ENCODE measurements around the gene IL15.
"Not testable (repeated sequence)": the region's sequence is repeated elsewhere in the genome, so short reads cannot be mapped to it uniquely, and the experiment has no call there.

IL15 gene

DNA sequence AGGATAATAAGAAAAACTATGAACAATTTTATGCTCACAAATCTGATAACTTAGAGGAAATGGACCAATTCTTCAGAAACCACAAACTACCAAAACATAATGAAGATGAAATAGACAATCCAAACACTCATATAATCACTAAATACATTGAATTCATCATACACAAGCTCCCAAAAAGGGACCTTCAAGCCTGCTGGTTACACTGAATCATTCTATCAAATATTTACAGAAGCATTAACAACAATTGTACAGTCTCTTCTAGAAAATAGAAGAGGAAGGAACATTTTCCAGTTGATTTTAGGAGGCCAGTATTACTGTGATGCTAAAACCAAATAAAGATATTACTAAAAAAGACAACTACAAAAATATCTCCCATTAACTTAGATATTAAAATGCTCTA lies 88.3 kb downstream of the IL15 start:
- H3K4me3 ChIP-seq (ENCODE audit: low read depth in 1 of 2, low read length in 1 of 2) = no peak overlapping the region
- no peaks in the 10 kb centered on the region for H3K27me3 ChIP-seq
- no peaks in the 10 kb centered on the region for H3K4me1 ChIP-seq (ENCODE audit: control insufficient read depth in 1 of 2, insufficient read depth in 1 of 2, low read depth in 1 of 2, low read length in 1 of 2)
- H3K36me3 ChIP-seq = no peaks in the 10 kb centered on the region
- TF ChIP-seq CTCF (IDR thresholded peaks at IDR 0.05) = no peak
- no peak overlapping the region for H3K27ac ChIP-seq
- H3K9me3 ChIP-seq = no peaks in the 10 kb centered on the region

- Histone ChIP-seq H3K4me1 (ENCODE audit: control insufficient read depth in 1 of 2, insufficient read depth in 1 of 2, low read depth in 1 of 2, low read length in 1 of 2) (no peaks in the 10 kb centered on the region), H3K4me3 (ENCODE audit: low read depth in 1 of 2, low read length in 1 of 2) (no peak overlapping the region), H3K36me3 (no peaks in the 10 kb centered on the region), H3K27ac (no peak overlapping the region), H3K27me3 (no peaks in the 10 kb centered on the region), H3K9me3 (no peaks in the 10 kb centered on the region)
- no peak for TF ChIP-seq CTCF (IDR thresholded peaks at IDR 0.05)
Measured at GRCh38 chr4:141727420-141727819, 91.0 kb downstream of the IL15 start.

- Histone ChIP-seq H3K27ac (no peak overlapping the region), H3K9me3 (no peaks in the 10 kb centered on the region), H3K4me1 (ENCODE audit: control insufficient read depth in 1 of 2, insufficient read depth in 1 of 2, low read depth in 1 of 2, low read length in 1 of 2) (no peaks in the 10 kb centered on the region), H3K36me3 (no peaks in the 10 kb centered on the region), H3K27me3 (no peaks in the 10 kb centered on the region), H3K4me3 (ENCODE audit: low read depth in 1 of 2, low read length in 1 of 2) (no peak overlapping the region)
- TF ChIP-seq CTCF (IDR thresholded peaks at IDR 0.05) = no peak
Measured at GRCh38 chr4:141730805-141731204, 94.4 kb downstream of the IL15 start.

GRCh38 chr4:141731481-141731880 lies 95.1 kb downstream of the IL15 start:
- H3K36me3 ChIP-seq = no peaks in the 10 kb centered on the region
- no peak overlapping the region for H3K27ac ChIP-seq
- H3K4me1 ChIP-seq (ENCODE audit: control insufficient read depth in 1 of 2, insufficient read depth in 1 of 2, low read depth in 1 of 2, low read length in 1 of 2) = no peaks in the 10 kb centered on the region
- H3K27me3 ChIP-seq = no peaks in the 10 kb centered on the region
- no peak overlapping the region for H3K4me3 ChIP-seq (ENCODE audit: low read depth in 1 of 2, low read length in 1 of 2)
- H3K9me3 ChIP-seq = no peaks in the 10 kb centered on the region
- TF ChIP-seq CTCF (IDR thresholded peaks at IDR 0.05) = no peak

DNA sequence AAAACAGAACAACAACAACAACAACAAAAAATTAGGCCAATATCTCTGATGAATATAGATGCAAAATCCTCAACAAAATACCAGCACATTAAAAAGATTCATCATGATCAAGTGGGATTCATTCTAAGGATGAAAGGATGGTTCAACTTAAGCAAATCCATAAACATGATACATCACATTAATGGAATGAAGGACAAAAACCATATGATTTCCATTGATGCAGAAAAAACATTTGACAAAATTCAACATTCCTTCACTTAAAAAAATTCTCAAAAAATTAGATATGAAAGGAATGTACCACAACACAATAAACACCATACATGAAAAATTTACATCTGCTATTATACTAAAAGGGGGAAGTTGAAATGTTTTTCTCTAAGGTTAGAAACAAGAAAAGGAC lies 103.3 kb downstream of the IL15 start:
- no peak for TF ChIP-seq CTCF (IDR thresholded peaks at IDR 0.05)
- no peaks in the 10 kb centered on the region for H3K9me3 ChIP-seq
- H3K4me1 ChIP-seq (ENCODE audit: control insufficient read depth in 1 of 2, insufficient read depth in 1 of 2, low read depth in 1 of 2, low read length in 1 of 2) = no peaks in the 10 kb centered on the region
- H3K36me3 ChIP-seq = no peaks in the 10 kb centered on the region
- H3K4me3 ChIP-seq (ENCODE audit: low read depth in 1 of 2, low read length in 1 of 2) = no peak overlapping the region
- H3K27me3 ChIP-seq = no peaks in the 10 kb centered on the region
- H3K27ac ChIP-seq = no peak overlapping the region

DNA sequence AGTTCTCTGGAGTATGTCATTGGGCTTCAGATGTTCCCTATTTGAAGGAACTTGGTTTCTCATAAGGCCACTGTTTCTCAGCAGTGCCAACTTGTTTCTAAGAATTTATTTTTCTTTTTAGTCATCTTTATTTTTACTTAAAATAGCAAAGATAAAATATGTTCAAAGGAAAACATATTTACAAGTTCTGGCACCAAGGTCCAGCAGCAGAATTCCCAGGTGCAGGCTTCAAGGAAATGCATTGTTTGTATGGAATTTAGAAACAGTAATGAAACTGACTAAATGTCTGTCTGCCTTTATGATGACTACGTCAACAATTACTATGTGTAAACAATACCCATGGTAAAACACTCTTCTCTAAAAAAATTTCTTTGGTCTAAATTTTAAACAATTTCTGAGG lies 109.6 kb downstream of the IL15 start:
- Histone ChIP-seq H3K36me3 (no peaks in the 10 kb centered on the region), H3K27me3 (no peaks in the 10 kb centered on the region), H3K9me3 (no peaks in the 10 kb centered on the region), H3K4me1 (ENCODE audit: control insufficient read depth in 1 of 2, insufficient read depth in 1 of 2, low read depth in 1 of 2, low read length in 1 of 2) (no peaks in the 10 kb centered on the region), H3K4me3 (ENCODE audit: low read depth in 1 of 2, low read length in 1 of 2) (no peak overlapping the region), H3K27ac (no peak overlapping the region)
- no peak for TF ChIP-seq CTCF (IDR thresholded peaks at IDR 0.05)

GRCh38 chr4:141751806-141752205 lies 115.4 kb downstream of the IL15 start:
- H3K27me3 ChIP-seq; H3K36me3 ChIP-seq; H3K4me3 ChIP-seq (ENCODE audit: low read depth in 1 of 2, low read length in 1 of 2); H3K27ac ChIP-seq; H3K9me3 ChIP-seq; H3K4me1 ChIP-seq (ENCODE audit: control insufficient read depth in 1 of 2, insufficient read depth in 1 of 2, low read depth in 1 of 2, low read length in 1 of 2): not testable (repeated sequence)

Data from neutrophil (primary cell).